Spleen (tissue), 7 donors: ENCODE results near the gene PCTP.

Source experiments
- POLR2AphosphoS5 ChIP-seq, 3 donors: sonication (generic); formaldehyde crosslinking; IDR thresholded peaks; one replicate each; pipeline ENCODE4 v1.5.1; 2017; ENCODE audit warnings: antibody characterized with exemption in 3 of 3
- TF ChIP-seq, protein P1 (sequence below), 11 experiments: fragments of 200-600 bp in 7 of 11; fragments of 450-650 bp in 4 of 11; sonication (generic) in 4 of 11; IDR thresholded peaks in 8 of 11; conservative IDR thresholded peaks in 3 of 11; 1 replicate in 7 of 11; 2 replicates in 4 of 11; pipeline versions ENCODE4 v1.4.0 to v1.8.0; 2016 to 2021; ENCODE audit warnings: antibody characterized with exemption in 11 of 11, inconsistent platforms in 4 of 11, mild to moderate bottlenecking in 1 of 11
- donor health status: DM: no; HTN: no; CAD: no; lungs with moderate emphysema.
- donor health status: DM: no; HTN: no; CAD: no.
- donor health status: DM: no; HTN: no; CAD: no.

GRCh38 chr17:55811536-55811935 is 60.7 kb downstream of the PCTP start:
- no peak for TF ChIP-seq POLR2AphosphoS5 (IDR thresholded peaks at IDR 0.05)
- TF ChIP-seq, protein P1, sequence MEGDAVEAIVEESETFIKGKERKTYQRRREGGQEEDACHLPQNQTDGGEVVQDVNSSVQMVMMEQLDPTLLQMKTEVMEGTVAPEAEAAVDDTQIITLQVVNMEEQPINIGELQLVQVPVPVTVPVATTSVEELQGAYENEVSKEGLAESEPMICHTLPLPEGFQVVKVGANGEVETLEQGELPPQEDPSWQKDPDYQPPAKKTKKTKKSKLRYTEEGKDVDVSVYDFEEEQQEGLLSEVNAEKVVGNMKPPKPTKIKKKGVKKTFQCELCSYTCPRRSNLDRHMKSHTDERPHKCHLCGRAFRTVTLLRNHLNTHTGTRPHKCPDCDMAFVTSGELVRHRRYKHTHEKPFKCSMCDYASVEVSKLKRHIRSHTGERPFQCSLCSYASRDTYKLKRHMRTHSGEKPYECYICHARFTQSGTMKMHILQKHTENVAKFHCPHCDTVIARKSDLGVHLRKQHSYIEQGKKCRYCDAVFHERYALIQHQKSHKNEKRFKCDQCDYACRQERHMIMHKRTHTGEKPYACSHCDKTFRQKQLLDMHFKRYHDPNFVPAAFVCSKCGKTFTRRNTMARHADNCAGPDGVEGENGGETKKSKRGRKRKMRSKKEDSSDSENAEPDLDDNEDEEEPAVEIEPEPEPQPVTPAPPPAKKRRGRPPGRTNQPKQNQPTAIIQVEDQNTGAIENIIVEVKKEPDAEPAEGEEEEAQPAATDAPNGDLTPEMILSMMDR (IDR thresholded peaks at IDR 0.05 in 8 of 11, conservative IDR thresholded peaks at IDR 0.05 in 3 of 11) = no peak
